Measurements from ENCODE around the gene IL22.
A peak's percentile ranks its signal among the peaks of the same experiment; 100 is the strongest.

IL22 gene, protein sequence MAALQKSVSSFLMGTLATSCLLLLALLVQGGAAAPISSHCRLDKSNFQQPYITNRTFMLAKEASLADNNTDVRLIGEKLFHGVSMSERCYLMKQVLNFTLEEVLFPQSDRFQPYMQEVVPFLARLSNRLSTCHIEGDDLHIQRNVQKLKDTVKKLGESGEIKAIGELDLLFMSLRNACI

DNA sequence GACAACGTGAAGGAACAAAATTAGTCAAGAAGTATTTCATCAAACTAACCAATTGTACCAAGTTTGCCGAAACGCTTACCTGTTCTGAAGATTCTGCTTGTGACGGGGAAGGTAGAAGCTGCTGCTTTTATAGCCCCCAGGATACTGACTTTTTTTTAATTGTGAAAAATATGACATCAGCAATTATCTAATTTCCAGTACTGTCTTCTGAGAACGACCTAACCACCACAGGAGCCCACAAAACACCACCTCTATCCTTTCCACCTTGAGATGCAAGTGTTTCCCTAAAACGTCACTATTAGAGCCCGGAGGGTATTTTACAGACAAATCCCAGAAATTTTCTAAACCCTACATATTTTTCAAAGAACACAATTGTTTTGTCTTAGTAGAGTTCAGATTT lies at the start of gene IL22:
Gene IL22 (minus strand): TSS at position 101 of the 400 bp plus-strand sequence. CDS start 156 bp downstream, outside the sequence.
- DNase-seq (ENCODE audit: low spot score): no peak

DNA sequence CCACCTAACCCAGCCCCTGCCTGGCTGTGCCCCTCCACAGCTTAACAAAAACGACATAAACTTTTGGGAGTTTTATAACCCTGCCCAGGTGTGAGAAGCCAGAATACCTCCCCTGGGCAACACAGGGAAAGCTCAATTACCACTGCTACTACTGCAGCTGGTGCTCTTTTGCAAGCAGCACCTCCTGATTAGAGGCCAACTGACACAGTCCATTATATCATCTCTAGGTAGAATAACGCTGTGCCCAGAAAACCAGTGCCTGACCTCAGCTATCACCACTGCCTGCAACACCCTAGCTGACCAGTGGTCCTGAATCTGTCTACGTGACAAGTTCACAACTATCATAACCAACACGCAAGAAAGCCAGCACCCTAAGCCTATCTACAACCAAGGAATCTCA lies 44.5 kb upstream of the IL22 start:
- DNase-seq (ENCODE audit: low spot score): no peak

GRCh38 chr12:68294251-68294650 lies 40.8 kb upstream of the IL22 start:
- DNase-seq (ENCODE audit: low spot score): no peak

- DNase-seq (ENCODE audit: low spot score): no peak
Measured at GRCh38 chr12:68293347-68293746, 39.9 kb upstream of the IL22 start.

GRCh38 chr12:68292151-68292943 lies 38.9 kb upstream of the IL22 start:
- DNase-seq (ENCODE audit: low spot score): peak; percentile 25

DNA sequence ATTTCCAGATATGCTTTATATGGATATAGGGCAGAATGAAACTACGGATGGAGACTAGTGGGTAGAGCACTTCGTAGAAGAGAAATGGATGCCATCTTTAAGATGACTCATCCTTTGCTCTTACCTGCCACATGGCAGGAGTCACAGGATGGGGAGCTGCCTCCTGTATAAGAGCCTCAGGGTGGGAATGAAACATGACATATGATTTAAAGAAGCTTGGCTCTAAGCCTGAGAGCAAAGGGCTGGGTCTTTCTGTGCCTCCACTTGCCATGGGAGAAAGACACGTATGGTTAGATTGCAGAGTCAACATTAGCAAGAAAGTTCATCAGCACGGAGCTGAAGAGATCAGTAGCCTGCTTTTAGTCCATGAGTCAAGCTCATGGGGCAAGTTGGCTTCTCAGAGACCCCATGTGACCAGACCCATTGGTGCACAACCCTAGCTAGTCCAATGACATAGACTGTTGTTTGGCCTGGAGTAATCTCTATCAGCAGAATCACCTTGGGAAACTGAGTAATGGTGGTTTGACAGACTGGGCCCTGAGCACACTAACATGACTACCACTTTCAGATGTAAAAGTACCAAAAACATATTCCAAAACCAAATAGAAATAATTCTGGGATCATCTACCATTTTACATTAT lies 38.1 kb upstream of the IL22 start:
- peak; percentile 9 for DNase-seq (ENCODE audit: low spot score)

DNA sequence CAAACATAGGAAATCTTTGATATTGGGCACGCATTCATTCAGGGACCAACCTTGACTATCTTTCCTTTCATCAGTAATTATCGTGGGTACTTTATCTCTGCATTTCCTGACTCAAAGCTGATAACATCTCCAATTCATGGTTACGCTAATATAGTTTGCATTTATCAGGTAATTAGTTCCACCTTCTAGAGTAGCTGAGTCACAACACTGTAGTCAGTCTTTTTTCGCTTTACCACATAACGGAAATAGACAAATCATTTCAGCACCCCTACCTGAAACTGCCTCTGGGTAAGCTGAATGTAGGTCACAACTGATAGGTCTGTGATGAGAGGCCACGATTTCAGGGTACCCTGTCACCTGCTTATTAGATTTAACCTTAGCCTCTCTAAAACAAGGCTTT lies 36.7 kb upstream of the IL22 start:
- no peak for DNase-seq (ENCODE audit: low spot score)

DNA sequence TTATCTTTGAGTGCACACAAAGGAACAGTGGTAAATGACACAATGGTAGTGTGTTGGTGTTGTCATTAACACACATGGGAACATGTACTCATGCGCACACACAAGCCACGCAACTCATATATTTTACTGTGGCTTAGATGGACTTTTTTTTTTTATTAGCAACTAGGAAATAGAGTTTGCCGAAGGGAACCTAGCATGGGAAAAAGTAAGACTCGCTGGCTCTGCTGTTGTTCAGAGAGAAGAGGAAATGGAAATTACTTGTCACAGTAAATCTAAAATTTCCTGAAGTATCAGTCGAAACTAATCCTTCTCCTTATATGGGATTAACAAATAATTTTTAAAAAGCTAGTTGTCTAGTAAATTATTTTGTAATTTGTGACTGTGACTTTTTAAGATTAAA lies 33.7 kb upstream of the IL22 start:
- no peak for DNase-seq (ENCODE audit: low spot score)

DNA sequence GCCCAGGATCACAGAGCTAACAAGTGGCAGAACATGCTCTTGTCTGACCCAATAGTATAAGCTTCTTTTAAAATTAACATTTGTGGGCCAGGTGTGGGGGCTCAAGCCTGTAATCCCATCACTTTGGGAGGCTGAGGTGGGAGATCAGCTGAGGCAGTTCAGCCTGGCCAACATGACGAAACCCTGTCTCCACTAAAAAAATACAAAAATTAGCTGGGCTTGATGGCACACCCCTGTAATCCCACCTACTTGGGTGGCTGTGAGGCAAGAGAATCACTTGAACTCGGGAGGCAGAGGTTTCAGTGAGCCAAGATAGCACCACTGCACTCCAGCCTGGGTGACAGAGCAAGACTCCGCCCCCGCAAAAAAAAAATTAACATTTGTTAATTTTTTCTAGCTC lies 33.0 kb upstream of the IL22 start:
- DNase-seq (ENCODE audit: low spot score): no peak

- DNase-seq (ENCODE audit: low spot score): no peak
Measured at GRCh38 chr12:68285541-68285940, 32.1 kb upstream of the IL22 start.

- DNase-seq (ENCODE audit: low spot score): no peak
Measured at GRCh38 chr12:68281322-68282077, 28.1 kb upstream of the IL22 start.

- DNase-seq (ENCODE audit: low spot score): no peak
Measured at GRCh38 chr12:68280240-68280639, 26.8 kb upstream of the IL22 start.

DNA sequence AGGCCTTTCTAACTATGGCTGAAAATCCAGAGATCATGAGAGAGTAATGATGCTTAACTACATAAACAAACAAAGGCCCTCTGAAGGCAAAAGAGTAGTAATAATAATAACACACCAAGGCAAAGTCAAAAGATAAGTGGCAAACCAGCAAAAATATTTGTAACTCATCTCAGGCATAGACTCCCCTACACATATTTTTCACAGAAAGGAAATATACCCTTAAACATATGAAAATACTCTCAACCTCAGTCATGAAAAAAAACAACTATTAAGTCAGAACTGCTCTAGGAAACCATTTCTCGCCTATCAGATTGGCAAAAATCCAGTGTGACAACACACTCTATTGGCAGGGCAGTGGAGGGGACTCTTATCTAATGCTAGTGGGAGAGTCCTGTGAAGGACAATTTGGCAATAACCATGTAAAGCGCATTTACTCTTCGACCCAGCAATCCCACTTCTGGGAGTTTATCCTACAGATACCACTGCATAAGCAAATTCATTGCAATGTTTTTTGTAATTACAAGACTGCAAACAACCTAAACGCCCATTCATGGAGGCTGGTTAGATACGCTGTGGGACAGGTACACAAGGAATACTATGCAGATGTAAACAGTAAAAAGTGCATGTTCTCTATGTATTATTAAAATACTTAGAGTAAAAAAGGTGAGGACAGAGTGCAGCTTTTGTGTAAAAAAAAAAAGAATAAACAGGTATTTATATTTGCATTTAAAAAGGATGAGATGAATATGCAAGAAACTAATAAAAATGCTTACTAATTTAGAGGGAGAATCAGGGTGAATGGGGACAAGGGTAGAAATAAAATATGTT lies 26.0 kb upstream of the IL22 start:
- no peak for DNase-seq (ENCODE audit: low spot score)

DNA sequence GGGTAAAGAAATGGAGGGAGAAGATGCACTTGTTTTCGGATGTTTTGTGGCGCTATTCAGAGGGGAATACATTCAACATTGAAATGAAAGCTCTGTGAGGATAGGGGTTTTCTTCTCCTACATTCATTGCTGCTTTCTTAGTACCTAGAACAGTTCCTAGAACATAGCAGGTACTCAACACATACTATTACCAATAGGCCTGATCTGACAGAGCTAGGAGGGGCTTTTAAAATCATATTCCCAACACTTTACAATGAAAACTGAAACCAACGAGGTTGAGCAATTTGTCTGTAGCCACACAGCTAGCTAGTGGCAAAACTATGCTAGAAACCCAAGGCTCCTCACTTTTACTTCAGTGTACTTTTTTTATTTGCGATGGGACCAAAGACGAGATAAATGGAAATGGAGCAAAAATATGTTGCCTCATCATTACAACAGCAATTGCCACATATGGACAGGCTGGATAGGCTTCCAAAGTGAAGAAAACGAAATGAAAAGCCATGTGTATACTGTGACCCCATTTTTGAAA lies 23.1 kb upstream of the IL22 start:
- no peak for DNase-seq (ENCODE audit: low spot score)

GRCh38 chr12:68272732-68273131 lies 19.3 kb upstream of the IL22 start:
- DNase-seq (ENCODE audit: low spot score): no peak

DNA sequence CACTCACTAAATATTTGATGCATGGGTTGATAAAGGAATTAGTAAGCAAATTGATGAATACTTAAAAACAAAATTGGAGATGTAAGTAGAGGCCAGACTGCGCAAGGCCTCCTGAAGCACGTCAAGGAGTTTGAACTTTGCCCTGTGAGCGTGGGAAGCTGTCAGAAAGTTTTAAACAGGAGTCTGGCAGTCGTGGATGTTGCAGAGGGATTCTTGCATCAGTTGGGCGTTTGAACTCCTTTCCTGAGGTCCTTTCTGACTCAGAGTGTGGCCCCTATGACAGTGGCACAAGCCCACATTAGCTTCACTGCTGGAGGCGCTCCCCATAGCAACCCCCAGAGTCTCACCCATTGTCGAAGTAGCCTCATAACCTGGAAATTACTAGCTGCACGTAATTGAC lies 17.9 kb upstream of the IL22 start:
- no peak for DNase-seq (ENCODE audit: low spot score)

GRCh38 chr12:68270358-68270757 lies 17.0 kb upstream of the IL22 start:
- peak; percentile 56 for DNase-seq (ENCODE audit: low spot score)

- no peak for DNase-seq (ENCODE audit: low spot score)
Measured at GRCh38 chr12:68269779-68270178, 16.4 kb upstream of the IL22 start.

- DNase-seq (ENCODE audit: low spot score): no peak
Measured at GRCh38 chr12:68268967-68269366, 15.6 kb upstream of the IL22 start.

GRCh38 chr12:68267892-68268396 lies 14.5 kb upstream of the IL22 start:
- no peak for DNase-seq (ENCODE audit: low spot score)

GRCh38 chr12:68264857-68265256 lies 11.5 kb upstream of the IL22 start:
- DNase-seq (ENCODE audit: low spot score): peak; percentile 24

Measured in kidney tubule cell (primary cell).